Left lung (tissue), 10 donors: ENCODE measurements around the gene ARMC8. TPM values are rescaled to one million over a fixed set of nuclear protein-coding genes. Genes with fewer than 3 reads are reported as not detected.

Experiments used
- ATAC-seq: fragments of 200-7000 bp; cut with Tn5 transposase; one replicate; pipeline ENCODE4 v1.9.1; 2020; ENCODE audit warnings: moderate library complexity
- DNase-seq, 4 donors: peaks; one replicate each; pipeline ENCODE4 v3.0.0-alpha.2; 2013 to 2020
- H3K27ac ChIP-seq, 2 donors: fragments of 200-600 bp; sonication (generic) in 1 of 2; one replicate each; pipeline versions ENCODE4 v1.5.0 to v1.8.0; 2020 to 2021
- H3K27me3 ChIP-seq, 2 donors: fragments of 200-600 bp; sonication (generic) in 1 of 2; one replicate each; pipeline versions ENCODE4 v1.5.0 to v1.8.0; 2020 to 2021
- H3K36me3 ChIP-seq, 2 donors: fragments of 200-600 bp; sonication (generic) in 1 of 2; one replicate each; pipeline versions ENCODE4 v1.5.0 to v1.8.0; 2020 to 2021
- H3K4me1 ChIP-seq, 2 donors: fragments of 200-600 bp; one replicate each; pipeline ENCODE4 v1.8.0; 2021
- H3K4me3 ChIP-seq, 2 donors: fragments of 200-600 bp; sonication (generic) in 1 of 2; one replicate each; pipeline versions ENCODE4 v1.5.0 to v1.8.0; 2020 to 2021; ENCODE audit warnings: mild to moderate bottlenecking in 1 of 2
- H3K9me3 ChIP-seq, 2 donors: fragments of 200-600 bp; sonication (generic) in 1 of 2; one replicate each; pipeline versions ENCODE4 v1.5.0 to v1.8.0; 2020 to 2021
- intact Hi-C, 2 donors: fragments of 100-400 bp; cut with DNase I; formaldehyde crosslinking; loops; one replicate each; pipeline versions ENCODE4 v1.11.2 to v1.14.2; 2022
- polyA plus RNA-seq, 6 donors: library from polyadenylated mRNA; unstranded; fragments of 120-200 nt; gene quantifications; one replicate each; pipeline ENCODE4 v1.2.1, GENCODE V29; 2013; ENCODE audit not compliant: insufficient read length in 6 of 6
- total RNA-seq, 2 donors: library from RNA; stranded (reverse); fragmentation: NEBNext Ultra II Directional; extraction: Animal tissue kit (Norgen Biotek cat#: 25700); gene quantifications; one replicate each; pipeline ENCODE4 v1.2.1, GENCODE V29; 2021
- TF ChIP-seq, protein P1 (sequence below), 2 donors: fragments of 200-600 bp; sonication (generic) in 1 of 2; IDR thresholded peaks; one replicate each; pipeline versions ENCODE4 v1.5.0 to v1.8.0; 2021; ENCODE audit warnings: antibody characterized with exemption in 2 of 2
- donor health status: DM: no; HTN: yes; CAD: no.
- donor health status: DM: no; HTN: no; CAD: no.

Gene ARMC8
- total and polyA plus RNA-seq, 8 donors, result 37.1 to 56.4 (median 50.6) TPM

- no peaks in the 10 kb centered on the region for H3K9me3 ChIP-seq
- no peaks in the 10 kb centered on the region for H3K4me1 ChIP-seq
- no peak overlapping the region for H3K4me3 ChIP-seq
- intact Hi-C loops, result loop anchor here in 1 of 2 donors (10.0 kb wide), 1 partner anchor 74 kb away; no protein-coding TSS in a partner anchor
- no peaks in the 10 kb centered on the region for H3K36me3 ChIP-seq
- H3K27me3 ChIP-seq, result no peaks in the 10 kb centered on the region
- DNase-seq, result no peak
- H3K27ac ChIP-seq, result no peak overlapping the region
- ATAC-seq, result no peak
- TF ChIP-seq, protein P1, sequence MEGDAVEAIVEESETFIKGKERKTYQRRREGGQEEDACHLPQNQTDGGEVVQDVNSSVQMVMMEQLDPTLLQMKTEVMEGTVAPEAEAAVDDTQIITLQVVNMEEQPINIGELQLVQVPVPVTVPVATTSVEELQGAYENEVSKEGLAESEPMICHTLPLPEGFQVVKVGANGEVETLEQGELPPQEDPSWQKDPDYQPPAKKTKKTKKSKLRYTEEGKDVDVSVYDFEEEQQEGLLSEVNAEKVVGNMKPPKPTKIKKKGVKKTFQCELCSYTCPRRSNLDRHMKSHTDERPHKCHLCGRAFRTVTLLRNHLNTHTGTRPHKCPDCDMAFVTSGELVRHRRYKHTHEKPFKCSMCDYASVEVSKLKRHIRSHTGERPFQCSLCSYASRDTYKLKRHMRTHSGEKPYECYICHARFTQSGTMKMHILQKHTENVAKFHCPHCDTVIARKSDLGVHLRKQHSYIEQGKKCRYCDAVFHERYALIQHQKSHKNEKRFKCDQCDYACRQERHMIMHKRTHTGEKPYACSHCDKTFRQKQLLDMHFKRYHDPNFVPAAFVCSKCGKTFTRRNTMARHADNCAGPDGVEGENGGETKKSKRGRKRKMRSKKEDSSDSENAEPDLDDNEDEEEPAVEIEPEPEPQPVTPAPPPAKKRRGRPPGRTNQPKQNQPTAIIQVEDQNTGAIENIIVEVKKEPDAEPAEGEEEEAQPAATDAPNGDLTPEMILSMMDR (IDR thresholded peaks at IDR 0.05), result no peak
Observed at GRCh38 chr3:138340511-138340910, 153.4 kb downstream of the ARMC8 start.

DNA sequence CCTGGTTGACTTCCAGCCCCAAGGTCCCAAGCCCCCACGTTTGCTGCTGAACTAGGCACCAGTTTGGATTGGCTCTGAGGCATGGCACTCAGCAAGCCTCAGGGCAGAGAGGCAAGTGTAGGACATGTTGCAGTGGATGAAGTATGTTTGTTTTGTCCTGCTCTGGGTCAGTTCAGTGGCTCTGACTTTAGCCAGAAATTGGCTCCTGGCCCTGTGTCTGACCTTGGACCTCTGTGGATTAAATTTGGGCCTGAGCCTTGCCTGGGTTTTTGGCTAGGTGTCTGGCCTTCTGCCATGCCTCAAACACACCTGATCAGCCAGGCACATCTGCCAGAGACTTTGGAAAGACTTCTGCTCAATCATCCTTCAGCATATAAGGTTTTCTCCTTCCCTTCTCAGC, 157.7 kb downstream of the ARMC8 start:
- no peak for ATAC-seq
- H3K36me3 ChIP-seq, result no peaks in the 10 kb centered on the region
- H3K9me3 ChIP-seq, result no peaks in the 10 kb centered on the region
- H3K27me3 ChIP-seq, result peaks cover 0 to 25% of the 10 kb centered on the region in 2 donors
- H3K4me1 ChIP-seq, result peaks cover 5 to 16% of the 10 kb centered on the region in 2 donors
- no peak overlapping the region for H3K27ac ChIP-seq
- intact Hi-C loops, result loop anchor here in 1 of 2 donors (10.0 kb wide), 1 partner anchor 70 kb away; no protein-coding TSS in a partner anchor
- no peak for DNase-seq
- no peak overlapping the region for H3K4me3 ChIP-seq
- TF ChIP-seq, protein P1 (IDR thresholded peaks at IDR 0.05), result no peak

Other genes with a start within 250 kb of the ARMC8 start
- 100 to 1,000 TPM in 1 of 2 donors, 10 to 100 TPM in 1; 66.8 to 354 TPM for gene CLDN18, start 177.1 kb upstream of the ARMC8 start, total RNA-seq
- 100 to 1,000 TPM in 1 of 6 donors, 10 to 100 TPM in 5; 53.1 to 140 (median 63.5) TPM for gene CLDN18, start 177.1 kb upstream of the ARMC8 start, polyA plus RNA-seq
- 10 to 100 TPM; 14.0 to 16.6 TPM for gene DZIP1L, start 71.7 kb upstream of the ARMC8 start, total RNA-seq
- gene DZIP1L, start 71.7 kb upstream of the ARMC8 start, polyA plus RNA-seq, result 10 to 100 TPM; 17.9 to 24.2 (median 21.6) TPM
- gene A4GNT, start 54.9 kb upstream of the ARMC8 start, total RNA-seq, result not detected
- gene A4GNT, start 54.9 kb upstream of the ARMC8 start, polyA plus RNA-seq, result under 1 TPM; 0.21 to 0.53 (median 0.39) TPM
- gene DBR1, start 12.4 kb upstream of the ARMC8 start, total RNA-seq, result 10 to 100 TPM; 16.7 to 17.7 TPM
- 10 to 100 TPM; 17.4 to 21.5 (median 21.0) TPM for gene DBR1, start 12.4 kb upstream of the ARMC8 start, polyA plus RNA-seq
- 1 to 10 TPM in 1 of 2 donors, not detected in 1; 1.8 TPM for gene NME9, start 142.6 kb downstream of the ARMC8 start, total RNA-seq
- 1 to 10 TPM; 2.8 to 5.9 (median 4.0) TPM for gene NME9, start 142.6 kb downstream of the ARMC8 start, polyA plus RNA-seq
- gene MRAS, start 161.3 kb downstream of the ARMC8 start, total RNA-seq, result 10 to 100 TPM; 41.0 to 48.0 TPM
- 10 to 100 TPM; 18.1 to 28.4 (median 19.2) TPM for gene MRAS, start 161.3 kb downstream of the ARMC8 start, polyA plus RNA-seq
- 10 to 100 TPM; 24.5 to 44.4 TPM for gene ESYT3, start 247.3 kb downstream of the ARMC8 start, total RNA-seq
- 10 to 100 TPM; 18.7 to 40.9 (median 37.4) TPM for gene ESYT3, start 247.3 kb downstream of the ARMC8 start, polyA plus RNA-seq